SK-N-DZ (cell line): ENCODE measurements around the gene SPP1.

Experiments
- DNase-seq: peaks from one replicate; pipeline ENCODE4 v3.0.0-alpha.2; 2015; ENCODE audit warnings: low spot score

The SPP1 gene

GRCh38 chr4:87986508-87986907 is 11.0 kb downstream of the SPP1 start:
- no peak for DNase-seq

- no peak for DNase-seq
Measured at GRCh38 chr4:87989765-87990164, 14.3 kb downstream of the SPP1 start.

- no peak for DNase-seq
Measured at GRCh38 chr4:87995435-87995834, 19.9 kb downstream of the SPP1 start.

GRCh38 chr4:87999191-87999691 is 23.7 kb downstream of the SPP1 start:
- DNase-seq = peak; percentile 12

GRCh38 chr4:88001871-88002270 is 26.4 kb downstream of the SPP1 start:
- DNase-seq = no peak

GRCh38 chr4:88002786-88003185 is 27.3 kb downstream of the SPP1 start:
- no peak for DNase-seq

- DNase-seq = no peak
Measured at GRCh38 chr4:88003261-88003660, 27.7 kb downstream of the SPP1 start.

DNA sequence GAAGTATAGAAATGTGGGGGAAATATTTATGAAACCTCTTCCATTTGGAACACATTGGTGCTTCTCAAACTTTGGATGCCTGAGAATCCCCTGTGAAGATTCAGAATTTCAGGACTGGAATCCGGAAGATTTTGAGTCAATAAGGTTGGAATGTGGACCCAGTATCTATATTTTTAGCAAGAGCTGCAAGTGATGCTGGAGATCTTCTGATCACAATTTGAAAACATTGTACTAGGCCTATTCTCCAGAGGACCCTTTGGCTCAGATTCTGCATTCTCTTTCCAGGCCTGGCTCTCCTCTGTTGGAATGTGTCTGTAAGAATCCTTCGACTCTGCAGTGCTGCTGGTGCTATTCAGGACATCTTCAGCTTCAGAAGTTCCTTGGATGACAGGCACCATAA is 29.6 kb downstream of the SPP1 start:
- DNase-seq = no peak

DNA sequence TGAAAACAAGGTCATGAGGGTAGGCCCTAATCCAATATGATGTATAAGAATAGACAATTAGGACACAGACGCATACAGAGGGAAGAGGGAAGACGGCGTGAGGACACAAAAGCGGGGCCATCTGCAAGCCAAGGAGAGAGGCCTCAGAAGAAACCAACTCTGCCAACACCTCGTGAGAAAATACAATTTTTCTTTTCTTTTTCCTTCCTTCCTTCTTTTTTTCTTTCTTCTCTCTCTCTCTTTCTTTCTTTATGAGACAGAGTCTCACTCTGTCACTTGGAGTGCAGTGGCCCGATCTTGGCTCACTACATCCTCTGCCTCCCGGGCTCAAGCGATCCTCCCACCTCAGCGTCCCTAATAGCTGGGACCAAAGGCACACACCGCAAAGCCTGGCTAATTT is 30.4 kb downstream of the SPP1 start:
- no peak for DNase-seq

GRCh38 chr4:88006956-88007303 is 31.4 kb downstream of the SPP1 start:
- DNase-seq = no peak

DNA sequence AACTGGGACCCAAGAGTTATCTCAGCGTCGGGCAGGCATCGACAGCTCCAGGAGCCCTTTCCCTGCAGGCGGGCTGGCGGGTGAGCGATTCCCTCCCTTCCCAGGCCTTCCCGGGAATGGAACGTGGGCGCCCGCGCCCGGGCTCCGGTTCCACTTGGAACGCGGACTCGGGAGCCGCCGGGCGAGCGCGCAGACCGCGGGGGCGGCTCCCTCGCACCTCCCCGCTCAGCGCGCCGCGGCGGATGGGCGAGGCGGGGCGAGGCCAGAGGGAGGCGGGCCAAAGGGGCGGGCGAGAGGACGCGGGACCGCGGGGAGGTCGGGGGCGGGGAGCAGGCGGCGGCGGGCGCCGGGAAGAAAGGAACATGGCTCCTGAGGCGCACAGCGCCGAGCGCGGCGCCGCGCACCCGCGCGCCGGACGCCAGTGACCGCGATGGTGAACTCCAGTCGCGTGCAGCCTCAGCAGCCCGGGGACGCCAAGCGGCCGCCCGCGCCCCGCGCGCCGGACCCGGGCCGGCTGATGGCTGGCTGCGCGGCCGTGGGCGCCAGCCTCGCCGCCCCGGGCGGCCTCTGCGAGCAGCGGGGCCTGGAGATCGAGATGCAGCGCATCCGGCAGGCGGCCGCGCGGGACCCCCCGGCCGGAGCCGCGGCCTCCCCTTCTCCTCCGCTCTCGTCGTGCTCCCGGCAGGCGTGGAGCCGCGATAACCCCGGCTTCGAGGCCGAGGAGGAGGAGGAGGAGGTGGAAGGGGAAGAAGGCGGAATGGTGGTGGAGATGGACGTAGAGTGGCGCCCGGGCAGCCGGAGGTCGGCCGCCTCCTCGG is 32.0 kb downstream of the SPP1 start, which contains the start of gene PKD2:
Gene PKD2 (plus strand): TSS at position 332 of the 818 bp plus-strand sequence. CDS start 99 bp downstream, at position 431.
- peak; percentile 50 for DNase-seq

- DNase-seq = peak; percentile 46
Measured at GRCh38 chr4:88008122-88008742, 32.7 kb downstream of the SPP1 start.

DNA sequence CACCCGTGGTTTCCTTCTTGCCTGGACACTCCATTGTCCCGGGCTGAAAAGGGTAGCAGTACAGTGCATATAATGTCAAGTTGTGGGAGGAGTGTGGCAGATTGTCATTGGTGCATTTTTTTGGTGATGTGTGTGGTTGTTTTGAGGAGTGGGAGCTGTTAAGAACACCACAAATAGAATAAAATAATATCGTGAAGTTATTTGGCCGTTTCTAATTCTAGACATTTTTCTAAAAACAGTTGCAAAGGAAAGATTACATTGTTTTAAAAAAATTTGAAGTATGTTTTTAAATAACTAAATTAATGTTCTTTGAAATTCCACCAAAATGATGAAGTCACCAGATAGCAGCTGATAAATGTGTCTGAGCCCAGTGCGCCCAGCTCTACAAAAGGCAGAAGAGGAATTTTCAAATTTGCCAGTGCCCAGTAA is 33.2 kb downstream of the SPP1 start:
- DNase-seq = peak; percentile 12

DNA sequence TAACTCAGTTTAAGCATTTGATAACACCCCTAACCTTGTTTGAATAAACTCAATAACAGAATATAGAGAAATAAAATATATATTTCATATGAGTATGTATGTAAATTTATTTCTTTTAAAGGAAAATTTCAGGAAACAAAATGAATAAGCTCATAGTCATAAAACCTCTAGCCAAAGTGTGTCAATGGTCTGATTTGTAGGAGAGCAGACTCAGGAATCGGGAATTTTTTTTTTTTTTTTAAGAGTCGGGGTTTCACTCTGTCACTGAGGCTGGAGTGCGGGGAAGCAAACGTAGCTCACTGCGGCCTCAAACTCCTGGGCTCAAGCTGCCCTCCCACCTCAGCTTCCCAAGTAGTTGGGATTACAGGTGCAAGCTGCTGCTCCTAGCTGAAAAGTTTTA is 34.4 kb downstream of the SPP1 start:
- DNase-seq = no peak

- no peak for DNase-seq
Measured at GRCh38 chr4:88010966-88011365, 35.5 kb downstream of the SPP1 start.

GRCh38 chr4:88012647-88013046 is 37.1 kb downstream of the SPP1 start:
- no peak for DNase-seq

DNA sequence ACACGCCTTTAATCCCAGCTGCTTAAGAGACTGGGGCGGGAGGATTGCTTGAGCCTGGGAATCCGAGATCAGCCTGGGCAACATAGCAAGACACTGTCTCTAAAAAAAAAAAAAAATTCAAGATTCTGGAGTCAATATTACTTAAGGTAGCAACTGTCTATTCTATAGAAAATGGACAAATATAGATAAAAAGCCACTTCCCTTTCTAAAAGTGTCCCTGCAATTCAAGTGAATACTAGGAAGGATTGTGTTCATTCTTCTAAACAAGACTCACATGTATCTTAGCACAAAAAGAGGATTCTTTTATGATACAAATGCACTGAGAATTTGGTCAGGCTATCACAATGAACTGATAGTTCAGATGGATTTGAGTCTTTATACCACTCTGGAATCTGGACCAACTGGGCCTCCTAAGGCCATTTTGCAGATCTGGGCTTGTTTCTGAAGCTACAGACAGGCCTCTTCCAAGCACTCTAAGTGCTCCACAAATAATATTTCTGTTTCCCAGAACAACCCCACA is 38.9 kb downstream of the SPP1 start:
- no peak for DNase-seq

DNA sequence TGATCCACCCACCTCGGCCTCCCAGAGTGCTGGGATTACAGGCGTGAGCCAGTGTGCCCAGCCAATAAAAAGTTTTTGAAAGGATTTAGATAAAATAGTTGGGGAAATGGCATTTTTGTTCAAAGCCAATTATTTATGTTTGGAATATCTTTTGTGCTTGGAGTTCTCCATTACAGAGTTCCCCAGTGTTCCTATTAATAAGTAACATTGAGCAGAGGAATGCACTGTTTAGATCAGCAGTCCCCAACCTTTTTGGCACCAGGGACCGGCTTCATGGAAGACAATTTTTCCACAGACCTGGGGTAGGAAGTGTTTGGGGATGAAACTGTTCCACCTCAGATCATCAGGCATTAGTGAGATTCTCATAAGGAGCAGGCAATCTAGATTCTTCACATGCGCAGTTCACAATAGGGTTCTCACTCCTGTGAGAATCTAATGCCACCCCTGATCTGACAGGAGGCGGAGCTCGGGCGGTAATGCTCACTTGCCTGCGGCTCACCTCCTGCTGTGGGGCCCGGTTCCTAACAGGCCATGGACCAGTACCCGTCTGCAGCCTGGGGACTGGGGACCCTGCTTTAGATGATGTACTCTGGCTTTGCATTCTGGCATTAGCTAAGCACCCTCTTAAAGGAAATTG is 40.3 kb downstream of the SPP1 start:
- no peak for DNase-seq

DNA sequence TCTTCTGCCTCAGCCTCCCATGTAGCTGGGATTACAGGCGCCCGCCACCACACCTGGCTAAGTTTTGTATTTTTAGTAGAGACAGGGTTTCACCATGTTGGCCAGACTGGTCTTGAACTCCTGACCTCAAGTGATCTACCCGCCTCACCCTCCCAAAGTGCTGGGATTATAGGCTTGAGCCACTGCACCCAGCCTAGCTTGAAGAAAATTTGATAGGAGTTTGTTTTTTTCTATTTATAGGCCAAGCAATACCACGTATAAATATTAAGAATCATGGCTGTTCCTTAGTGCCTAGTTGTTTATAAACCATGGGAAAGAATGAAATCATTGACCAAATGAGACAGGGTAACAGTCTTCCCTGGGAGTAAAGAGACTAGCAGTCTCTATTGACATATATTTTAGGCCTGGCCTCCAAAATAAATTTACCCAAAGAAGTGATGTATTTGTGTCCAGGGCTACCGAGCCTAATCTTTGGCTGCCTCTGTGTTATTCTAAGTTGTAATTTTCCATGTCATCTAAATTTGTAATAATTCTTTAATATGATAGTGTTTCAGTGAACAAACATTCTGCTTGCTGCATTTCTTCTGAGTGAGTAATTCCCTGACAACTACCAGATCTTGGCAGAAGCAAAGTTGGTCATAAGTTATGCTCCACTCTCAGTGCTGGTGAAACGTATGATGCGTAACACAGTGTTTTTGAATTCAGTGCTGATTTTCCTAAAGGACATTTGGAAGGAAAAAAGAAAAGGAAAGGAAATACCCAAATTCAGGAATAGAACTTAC is 42.2 kb downstream of the SPP1 start:
- DNase-seq = no peak

DNA sequence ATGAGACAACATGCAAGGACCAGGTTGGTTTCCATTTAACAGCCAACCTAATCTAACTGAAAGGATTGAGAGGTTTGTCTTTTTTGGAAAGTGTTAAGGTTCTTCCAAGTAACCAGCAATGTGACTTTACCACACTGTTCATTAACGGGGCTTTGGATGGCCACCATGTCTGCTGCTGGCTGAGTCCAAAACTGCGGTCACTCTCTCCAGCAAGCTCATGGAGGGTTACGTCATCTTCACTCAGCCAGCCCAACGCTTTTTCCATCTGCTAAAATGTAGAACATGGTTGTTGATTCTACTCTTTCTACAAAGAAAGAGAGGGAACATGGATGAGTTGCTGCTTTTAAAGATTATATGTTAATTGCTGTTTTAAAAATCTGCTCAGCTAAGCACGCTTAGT is 43.0 kb downstream of the SPP1 start:
- DNase-seq = no peak

GRCh38 chr4:88021824-88022223 is 46.3 kb downstream of the SPP1 start:
- DNase-seq = no peak

DNA sequence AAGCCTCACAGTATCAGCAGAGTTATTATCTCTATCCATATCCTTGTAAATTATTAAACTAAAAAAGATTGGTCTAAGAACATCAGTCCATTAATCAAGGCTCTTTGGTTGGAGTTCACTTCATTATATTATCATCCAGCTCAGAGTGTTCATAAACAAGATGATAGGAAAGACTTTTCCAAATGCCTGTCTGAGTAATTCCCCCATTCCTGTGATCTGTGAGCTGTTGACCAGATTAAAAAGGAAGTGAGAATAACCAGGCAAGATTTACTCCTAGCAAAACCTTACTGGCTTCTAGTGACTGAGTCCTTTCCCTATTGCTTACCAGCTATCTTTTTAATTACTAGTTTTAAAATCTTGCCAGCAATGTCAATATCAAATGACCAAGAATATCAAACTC is 46.8 kb downstream of the SPP1 start:
- DNase-seq = no peak
